ENCODE data around the gene METTL13.
A peak's percentile ranks its signal among the peaks of the same experiment; 100 is the strongest.

The METTL13 gene

GRCh38 chr1:171784784-171785183, 3.3 kb downstream of the METTL13 start:
- no peak for TF ChIP-seq CTCF (conservative IDR thresholded peaks at IDR 0.05; ENCODE audit: control insufficient read depth, insufficient read depth, low read depth, low read length)
- H3K4me3 ChIP-seq (ENCODE audit: control insufficient read depth, low read depth, low read length) = no peak overlapping the region
- no peak for DNase-seq (ENCODE audit: low read depth)

DNA sequence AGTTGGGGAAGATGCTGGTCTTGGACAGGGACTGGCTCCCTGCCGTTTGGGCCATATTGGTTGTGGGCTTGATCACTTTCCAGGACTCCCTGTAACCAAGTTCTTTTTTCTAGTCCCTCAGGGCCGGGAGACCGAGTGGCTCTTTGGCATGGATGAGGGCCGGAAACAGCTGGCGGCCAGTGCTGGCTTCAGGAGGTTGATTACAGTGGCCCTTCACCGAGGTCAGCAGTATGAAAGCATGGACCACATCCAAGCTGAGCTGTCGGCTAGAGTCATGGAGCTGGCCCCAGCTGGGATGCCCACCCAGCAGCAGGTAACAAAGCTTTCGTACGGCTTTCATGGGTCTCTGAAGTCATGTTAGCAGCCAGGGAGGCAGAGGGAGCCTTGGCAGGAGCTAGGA, 4.3 kb downstream of the METTL13 start:
- no peak overlapping the region for H3K4me3 ChIP-seq (ENCODE audit: control insufficient read depth, low read depth, low read length)
- no peak for DNase-seq (ENCODE audit: low read depth)
- TF ChIP-seq CTCF (conservative IDR thresholded peaks at IDR 0.05; ENCODE audit: control insufficient read depth, insufficient read depth, low read depth, low read length) = no peak

- H3K4me3 ChIP-seq (ENCODE audit: control insufficient read depth, low read depth, low read length) = no peak overlapping the region
- TF ChIP-seq CTCF (conservative IDR thresholded peaks at IDR 0.05; ENCODE audit: control insufficient read depth, insufficient read depth, low read depth, low read length) = no peak
- DNase-seq (ENCODE audit: low read depth) = no peak
Measured at GRCh38 chr1:171786534-171786933, 5.1 kb downstream of the METTL13 start.

GRCh38 chr1:171787686-171788480, 6.4 kb downstream of the METTL13 start:
- DNase-seq (ENCODE audit: low read depth) = no peak
- TF ChIP-seq CTCF (conservative IDR thresholded peaks at IDR 0.05; ENCODE audit: control insufficient read depth, insufficient read depth, low read depth, low read length) = no peak
- H3K4me3 ChIP-seq (ENCODE audit: control insufficient read depth, low read depth, low read length) = no peak overlapping the region

- H3K4me3 ChIP-seq (ENCODE audit: control insufficient read depth, low read depth, low read length) = no peak overlapping the region
- TF ChIP-seq CTCF (conservative IDR thresholded peaks at IDR 0.05; ENCODE audit: control insufficient read depth, insufficient read depth, low read depth, low read length) = no peak
- peak; percentile 91 for DNase-seq (ENCODE audit: low read depth)
Measured at GRCh38 chr1:171788696-171789095, 7.2 kb downstream of the METTL13 start.

- H3K4me3 ChIP-seq (ENCODE audit: control insufficient read depth, low read depth, low read length) = no peak overlapping the region
Measured at GRCh38 chr1:171790318-171790717, 8.9 kb downstream of the METTL13 start.

More at GRCh38 chr1:171790318-171790717, 8.9 kb downstream of the METTL13 start:
- no peak for DNase-seq (ENCODE audit: low read depth)
- TF ChIP-seq CTCF (conservative IDR thresholded peaks at IDR 0.05; ENCODE audit: control insufficient read depth, insufficient read depth, low read depth, low read length) = no peak

Data from fibroblast of mammary gland (primary cell).